ENCODE data around the gene HMGB4.

Gene HMGB4

GRCh38 chr1:33841494-33841893 lies 22.4 kb upstream of the HMGB4 start:
- H3K36me3 ChIP-seq (ENCODE audit: insufficient read depth): no peaks in the 10 kb centered on the region
- no peaks in the 10 kb centered on the region for H3K27me3 ChIP-seq (ENCODE audit: insufficient read depth, low read depth)
- no peak overlapping the region for H3K9ac ChIP-seq
- no peaks in the 10 kb centered on the region for H3K79me2 ChIP-seq (ENCODE audit: insufficient read depth, low read depth)
- no peak overlapping the region for H3K27ac ChIP-seq
- H3K4me1 ChIP-seq (ENCODE audit: low read depth, poor library complexity, severe bottlenecking): no peaks in the 10 kb centered on the region
- no peak for TF ChIP-seq CTCF (conservative IDR thresholded peaks at IDR 0.05; ENCODE audit: low read depth, low read length)
- no peaks in the 10 kb centered on the region for H4K20me1 ChIP-seq (ENCODE audit: insufficient read depth)
- H3K4me2 ChIP-seq: no peak overlapping the region
- H3K4me3 ChIP-seq (IDR thresholded peaks at IDR 0.05; ENCODE audit: insufficient read depth, low read depth, low read length): no peak overlapping the region
- H2AFZ ChIP-seq (ENCODE audit: low read depth): no peak overlapping the region

- Histone ChIP-seq H3K4me3 (IDR thresholded peaks at IDR 0.05; ENCODE audit: insufficient read depth, low read depth, low read length) (no peak overlapping the region), H3K4me1 (ENCODE audit: low read depth, poor library complexity, severe bottlenecking) (no peaks in the 10 kb centered on the region), H3K9ac (no peak overlapping the region), H3K79me2 (ENCODE audit: insufficient read depth, low read depth) (no peaks in the 10 kb centered on the region), H4K20me1 (ENCODE audit: insufficient read depth) (no peaks in the 10 kb centered on the region), H2AFZ (ENCODE audit: low read depth) (no peak overlapping the region), H3K27me3 (ENCODE audit: insufficient read depth, low read depth) (no peaks in the 10 kb centered on the region), H3K4me2 (no peak overlapping the region), H3K27ac (no peak overlapping the region), H3K36me3 (ENCODE audit: insufficient read depth) (no peaks in the 10 kb centered on the region)
- no peak for TF ChIP-seq CTCF (conservative IDR thresholded peaks at IDR 0.05; ENCODE audit: low read depth, low read length)
Observed at GRCh38 chr1:33842348-33842747, 21.5 kb upstream of the HMGB4 start.

- Histone ChIP-seq H3K4me1 (ENCODE audit: low read depth, poor library complexity, severe bottlenecking) (no peaks in the 10 kb centered on the region), H3K4me3 (IDR thresholded peaks at IDR 0.05; ENCODE audit: insufficient read depth, low read depth, low read length) (no peak overlapping the region), H3K36me3 (ENCODE audit: insufficient read depth) (no peaks in the 10 kb centered on the region), H3K79me2 (ENCODE audit: insufficient read depth, low read depth) (no peaks in the 10 kb centered on the region), H3K4me2 (no peak overlapping the region), H3K9ac (no peak overlapping the region), H3K27me3 (ENCODE audit: insufficient read depth, low read depth) (no peaks in the 10 kb centered on the region), H3K27ac (no peak overlapping the region), H4K20me1 (ENCODE audit: insufficient read depth) (no peaks in the 10 kb centered on the region), H2AFZ (ENCODE audit: low read depth) (no peak overlapping the region)
- TF ChIP-seq CTCF (conservative IDR thresholded peaks at IDR 0.05; ENCODE audit: low read depth, low read length): no peak
Observed at GRCh38 chr1:33844166-33844565, 19.7 kb upstream of the HMGB4 start.

GRCh38 chr1:33846861-33847260 lies 17.0 kb upstream of the HMGB4 start:
- Histone ChIP-seq H3K27ac (no peak overlapping the region), H3K4me3 (IDR thresholded peaks at IDR 0.05; ENCODE audit: insufficient read depth, low read depth, low read length) (no peak overlapping the region), H3K4me1 (ENCODE audit: low read depth, poor library complexity, severe bottlenecking) (no peaks in the 10 kb centered on the region), H3K79me2 (ENCODE audit: insufficient read depth, low read depth) (no peaks in the 10 kb centered on the region), H3K27me3 (ENCODE audit: insufficient read depth, low read depth) (no peaks in the 10 kb centered on the region), H3K36me3 (ENCODE audit: insufficient read depth) (no peaks in the 10 kb centered on the region), H2AFZ (ENCODE audit: low read depth) (no peak overlapping the region), H3K9ac (no peak overlapping the region), H4K20me1 (ENCODE audit: insufficient read depth) (no peaks in the 10 kb centered on the region), H3K4me2 (no peak overlapping the region)
- no peak for TF ChIP-seq CTCF (conservative IDR thresholded peaks at IDR 0.05; ENCODE audit: low read depth, low read length)
